Measurements from ENCODE around the gene OR10A6. TPM values are rescaled to one million over a fixed set of nuclear protein-coding genes. Genes with fewer than 3 reads are reported as not detected.

OR10A6 gene
- polyA plus RNA-seq, 3 donors: not detected

DNA sequence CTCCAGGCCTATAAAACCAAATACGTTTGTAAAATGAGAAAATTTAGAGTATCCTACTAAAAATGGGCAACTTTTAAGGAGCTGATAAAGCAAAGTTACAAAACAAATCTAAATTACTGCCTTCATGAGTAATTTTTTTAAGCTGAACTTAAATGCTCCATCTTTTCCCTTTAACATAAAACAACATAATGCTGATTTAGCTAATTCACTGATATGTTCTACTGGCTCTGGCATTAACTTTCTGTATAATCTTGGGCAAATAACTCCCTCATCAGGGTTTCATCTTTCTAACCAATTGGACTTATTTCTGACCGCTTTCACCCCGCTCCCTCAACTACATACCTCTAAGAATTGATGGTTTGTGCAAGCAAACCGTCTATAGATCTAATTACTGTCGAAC lies 10.1 kb upstream of the OR10A6 start:
- H3K27ac ChIP-seq (ENCODE audit: low read depth in 1 of 2, low read length in 2 of 2): no peak overlapping the region
- TF ChIP-seq, protein P1, sequence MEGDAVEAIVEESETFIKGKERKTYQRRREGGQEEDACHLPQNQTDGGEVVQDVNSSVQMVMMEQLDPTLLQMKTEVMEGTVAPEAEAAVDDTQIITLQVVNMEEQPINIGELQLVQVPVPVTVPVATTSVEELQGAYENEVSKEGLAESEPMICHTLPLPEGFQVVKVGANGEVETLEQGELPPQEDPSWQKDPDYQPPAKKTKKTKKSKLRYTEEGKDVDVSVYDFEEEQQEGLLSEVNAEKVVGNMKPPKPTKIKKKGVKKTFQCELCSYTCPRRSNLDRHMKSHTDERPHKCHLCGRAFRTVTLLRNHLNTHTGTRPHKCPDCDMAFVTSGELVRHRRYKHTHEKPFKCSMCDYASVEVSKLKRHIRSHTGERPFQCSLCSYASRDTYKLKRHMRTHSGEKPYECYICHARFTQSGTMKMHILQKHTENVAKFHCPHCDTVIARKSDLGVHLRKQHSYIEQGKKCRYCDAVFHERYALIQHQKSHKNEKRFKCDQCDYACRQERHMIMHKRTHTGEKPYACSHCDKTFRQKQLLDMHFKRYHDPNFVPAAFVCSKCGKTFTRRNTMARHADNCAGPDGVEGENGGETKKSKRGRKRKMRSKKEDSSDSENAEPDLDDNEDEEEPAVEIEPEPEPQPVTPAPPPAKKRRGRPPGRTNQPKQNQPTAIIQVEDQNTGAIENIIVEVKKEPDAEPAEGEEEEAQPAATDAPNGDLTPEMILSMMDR (IDR thresholded peaks at IDR 0.05): no peak
- peaks cover 0 to 3% (median 1%) of the 10 kb centered on the region in 3 donors for H3K27me3 Mint-ChIP-seq (ENCODE audit: low read depth in 3 of 3)
- H3K4me3 ChIP-seq (replicated peaks in 1 of 3; ENCODE audit: low read depth in 2 of 3, low read length in 3 of 3): no peak overlapping the region
- H3K27me3 ChIP-seq (ENCODE audit: control insufficient read depth in 2 of 2, insufficient read depth in 2 of 2, low read length in 2 of 2): no peaks in the 10 kb centered on the region
- peaks cover 17 to 18% of the 10 kb centered on the region in 2 donors for H3K9me3 ChIP-seq (replicated peaks in 1 of 2; ENCODE audit: control insufficient read depth in 1 of 2, insufficient read depth in 1 of 2, low read length in 2 of 2)
- no peak for DNase-seq
- intact Hi-C loops (cut with micrococcal nuclease): no loop called here
- no peaks in the 10 kb centered on the region for H3K4me1 ChIP-seq (ENCODE audit: control insufficient read depth in 1 of 2, insufficient read depth in 2 of 2, low read length in 2 of 2)
- no peaks in the 10 kb centered on the region for H3K79me2 ChIP-seq (ENCODE audit: insufficient read depth, low read length)
- H3K9ac ChIP-seq (ENCODE audit: insufficient read depth, low read length, poor library complexity, severe bottlenecking): no peak overlapping the region
- H3K36me3 Mint-ChIP-seq: no peaks in the 10 kb centered on the region
- H3K36me3 ChIP-seq (replicated peaks in 1 of 2; ENCODE audit: control insufficient read depth in 1 of 2, insufficient read depth in 2 of 2, low read length in 2 of 2): no peaks in the 10 kb centered on the region
- H3K27ac Mint-ChIP-seq: no peak overlapping the region
- H3K4me1 Mint-ChIP-seq: no peaks in the 10 kb centered on the region
- H3K4me2 ChIP-seq (replicated peaks; ENCODE audit: extremely low read depth, low read length, poor library complexity, severe bottlenecking): no peak overlapping the region
- H2AFZ ChIP-seq (ENCODE audit: insufficient read depth, low read depth, low read length, poor library complexity, severe bottlenecking): no peak overlapping the region
- H3K4me3 Mint-ChIP-seq: no peak overlapping the region
- H3K9me3 Mint-ChIP-seq: peaks cover 3 to 20% (median 16%) of the 10 kb centered on the region in 7 donors
- no peaks in the 10 kb centered on the region for H4K20me1 ChIP-seq (ENCODE audit: insufficient read depth, low read length)
- no CpG with 5 or more reads among the region's 5 CpGs for WGBS (ENCODE audit: insufficient coverage)

DNA sequence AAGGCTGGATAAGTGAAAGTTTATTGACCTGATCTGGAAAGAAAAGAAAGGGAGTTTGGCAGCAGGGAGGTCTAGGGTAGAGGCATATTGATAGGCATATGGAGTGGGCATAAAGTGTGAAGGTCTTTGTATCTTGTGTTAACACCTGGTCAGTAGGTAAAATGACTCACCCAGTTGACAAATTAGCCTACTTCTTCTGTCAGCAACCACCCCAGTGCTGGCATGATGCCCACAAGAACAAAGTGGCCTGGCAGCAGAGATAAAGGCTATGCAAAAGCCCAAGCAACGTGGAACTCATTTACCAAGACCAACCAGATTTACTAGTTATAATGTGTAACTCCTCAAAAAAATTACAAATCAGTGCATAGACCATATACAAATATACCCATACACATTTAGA lies 5.5 kb upstream of the OR10A6 start:
- H3K4me1 Mint-ChIP-seq: no peaks in the 10 kb centered on the region
- H2AFZ ChIP-seq (ENCODE audit: insufficient read depth, low read depth, low read length, poor library complexity, severe bottlenecking): no peak overlapping the region
- no peaks in the 10 kb centered on the region for H4K20me1 ChIP-seq (ENCODE audit: insufficient read depth, low read length)
- TF ChIP-seq, protein P1 (IDR thresholded peaks at IDR 0.05): no peak
- intact Hi-C loops (cut with micrococcal nuclease): no loop called here
- peaks cover 0 to 3% (median 2%) of the 10 kb centered on the region in 3 donors for H3K27me3 Mint-ChIP-seq (ENCODE audit: low read depth in 3 of 3)
- H3K36me3 Mint-ChIP-seq: no peaks in the 10 kb centered on the region
- no peaks in the 10 kb centered on the region for H3K4me1 ChIP-seq (ENCODE audit: control insufficient read depth in 1 of 2, insufficient read depth in 2 of 2, low read length in 2 of 2)
- no peaks in the 10 kb centered on the region for H3K9me3 ChIP-seq (replicated peaks in 1 of 2; ENCODE audit: control insufficient read depth in 1 of 2, insufficient read depth in 1 of 2, low read length in 2 of 2)
- no peaks in the 10 kb centered on the region for H3K36me3 ChIP-seq (replicated peaks in 1 of 2; ENCODE audit: control insufficient read depth in 1 of 2, insufficient read depth in 2 of 2, low read length in 2 of 2)
- H3K9ac ChIP-seq (ENCODE audit: insufficient read depth, low read length, poor library complexity, severe bottlenecking): no peak overlapping the region
- H3K27me3 ChIP-seq (ENCODE audit: control insufficient read depth in 2 of 2, insufficient read depth in 2 of 2, low read length in 2 of 2): no peaks in the 10 kb centered on the region
- H3K4me2 ChIP-seq (replicated peaks; ENCODE audit: extremely low read depth, low read length, poor library complexity, severe bottlenecking): no peak overlapping the region
- DNase-seq: no peak
- H3K9me3 Mint-ChIP-seq: peaks cover 0 to 1% (median 0%) of the 10 kb centered on the region in 7 donors
- H3K27ac ChIP-seq (ENCODE audit: low read depth in 1 of 2, low read length in 2 of 2): no peak overlapping the region
- H3K79me2 ChIP-seq (ENCODE audit: insufficient read depth, low read length): no peaks in the 10 kb centered on the region
- no peak overlapping the region for H3K27ac Mint-ChIP-seq
- no CpG with 5 or more reads among the region's 1 CpG for WGBS (ENCODE audit: insufficient coverage)
- no peak overlapping the region for H3K4me3 Mint-ChIP-seq
- H3K4me3 ChIP-seq (replicated peaks in 1 of 3; ENCODE audit: low read depth in 2 of 3, low read length in 3 of 3): no peak overlapping the region
